Panc1 (cell line): ENCODE results near the gene NCK2. TPM values are rescaled to one million over a fixed set of nuclear protein-coding genes. Genes with fewer than 3 reads are reported as not detected.

ENCODE experiments used
- ATAC-seq: fragments of 200-7000 bp; cut with Tn5 transposase; 2 replicates; pipeline ENCODE4 v1.9.1; 2020; ENCODE audit warnings: mild to moderate bottlenecking, moderate library complexity
- BruUV-seq: library from RNA; stranded (reverse); fragments of 400-500 nt; replicated peaks from 2 replicates; lab custom pipeline; 2021; lab: Mats Ljungman, UMichigan
- CTCF ChIA-PET: fragments of 300-600 bp; sonication (Branson Sonifier 250); formaldehyde crosslinking; loops from one replicate; lab custom pipeline; 2022; ENCODE audit warnings: antibody characterized with exemption; lab: Charles Lee
- POLR2A ChIA-PET: fragments of 300-600 bp; sonication (Branson Sonifier 250); formaldehyde crosslinking; loops from one replicate; lab custom pipeline; 2022; ENCODE audit warnings: antibody characterized with exemption; lab: Charles Lee
- DNase-seq: peaks from one replicate; pipeline ENCODE4 v3.0.0-alpha.2; 2010; ENCODE audit warnings: low read depth, low spot score
- H3K27ac ChIP-seq: 2 replicates; pipeline ENCODE4 v1.5.1; 2011; ENCODE audit warnings: mild to moderate bottlenecking, low read length, inconsistent platforms
- H3K27me3 ChIP-seq: fragments of 200-500 bp; sonication (Bioruptor generic); 2 replicates; pipeline ENCODE4 v1.6.0; 2014; ENCODE audit warnings: low read length, inconsistent platforms; ENCODE audit not compliant: control insufficient read depth, insufficient read depth
- H3K36me3 ChIP-seq: fragments of 200-500 bp; sonication (Bioruptor generic); 2 replicates; pipeline ENCODE4 v1.5.1; 2014; ENCODE audit warnings: inconsistent platforms, mild to moderate bottlenecking, low read length, moderate library complexity; ENCODE audit not compliant: control insufficient read depth, insufficient read depth
- H3K4me1 ChIP-seq: 2 replicates; pipeline ENCODE4 v1.5.1; 2011; ENCODE audit warnings: inconsistent platforms, mild to moderate bottlenecking, low read length, moderate library complexity; ENCODE audit not compliant: control insufficient read depth, insufficient read depth
- H3K4me3 ChIP-seq, 2 experiments: 2 replicates each; pipeline ENCODE4 v1.5.1; 2011 to 2012; ENCODE audit warnings: low read depth in 2 of 2, low read length in 2 of 2, mild to moderate bottlenecking in 2 of 2, inconsistent platforms in 1 of 2, moderate library complexity in 1 of 2
- H3K9me3 ChIP-seq: fragments of 200-500 bp; sonication (Bioruptor generic); 2 replicates; pipeline ENCODE4 v1.5.1; 2014; ENCODE audit warnings: low read depth, mild to moderate bottlenecking, inconsistent platforms, low read length, moderate library complexity; ENCODE audit not compliant: control insufficient read depth, insufficient read depth
- CTCF ChIP-seq: fragments of 450-650 bp; IDR thresholded peaks from 2 replicates; pipeline ENCODE4 v1.5.1; 2017; ENCODE audit warnings: mild to moderate bottlenecking
- POLR2AphosphoS5 ChIP-seq: IDR thresholded peaks from 2 replicates; pipeline ENCODE4 v1.6.1; 2012; ENCODE audit warnings: mild to moderate bottlenecking, low read depth, low read length, moderate library complexity
- REST ChIP-seq, 2 experiments: IDR thresholded peaks; 2 replicates each; pipeline ENCODE4 v1.6.1; 2011 to 2012; ENCODE audit warnings: low read depth in 2 of 2, control low read depth in 1 of 2, low read length in 1 of 2, mild to moderate bottlenecking in 1 of 2, moderate library complexity in 1 of 2; ENCODE audit not compliant: insufficient read depth in 1 of 2
- SIN3A ChIP-seq: IDR thresholded peaks from 2 replicates; pipeline ENCODE4 v1.6.1; 2012; ENCODE audit warnings: low read depth, mild to moderate bottlenecking, low read length, moderate library complexity, borderline replicate concordance; ENCODE audit not compliant: insufficient read depth
- TCF7L2 ChIP-seq: IDR thresholded peaks from 2 replicates; pipeline ENCODE4 v1.6.1; 2011; ENCODE audit warnings: mild to moderate bottlenecking, low read depth, low read length, inconsistent platforms
- in situ Hi-C: cut with HindIII; loops from 2 replicates; pipeline ENCODE4 v1.10.0; 2016; ENCODE audit warnings: low sequenced_read_pairs, low pct_unique_long_range_greater_than_20kb
- intact Hi-C: fragments of 100-400 bp; cut with micrococcal nuclease; formaldehyde crosslinking; loops from one replicate; pipeline ENCODE4 v1.10.0; 2022; ENCODE audit not compliant: unreplicated experiment
- total RNA-seq: library from RNA; stranded (reverse); gene quantifications from one replicate; pipeline ENCODE4 v1.2.1, GENCODE V29; 2021; ENCODE audit not compliant: unreplicated experiment

NCK2 gene
- total RNA-seq, 1 experiment from 2014 or later: 60.7 TPM

- no TSS peak for BruUV-seq
- intact Hi-C loops: no loop called here
- CTCF ChIA-PET: no interaction called here
Measured at GRCh38 chr2:105752691-105753358, 8.1 kb downstream of the NCK2 start.

GRCh38 chr2:105753380-105753779, 8.7 kb downstream of the NCK2 start:
- Histone ChIP-seq H3K9me3 (no peaks in the 10 kb centered on the region), H3K27ac (no peak overlapping the region), H3K4me3 (no peak overlapping the region), H3K4me1 (no peaks in the 10 kb centered on the region), H3K36me3 (no peaks in the 10 kb centered on the region), H3K27me3 (no peaks in the 10 kb centered on the region)
- ChIA-PET POLR2A (no interaction called here), CTCF (no interaction called here)
- in situ Hi-C loops (no loop called here), intact Hi-C loops (no loop called here)
- DNase-seq (no peak), ATAC-seq (no peak)
- TF ChIP-seq REST (IDR thresholded peaks at IDR 0.05; ENCODE audit: insufficient read depth in 1 of 2, low read depth in 2 of 2, low read length in 1 of 2): no peak
- no TSS peak for BruUV-seq

More at GRCh38 chr2:105752691-105753358, 8.1 kb downstream of the NCK2 start:
- no peak for DNase-seq
- no peaks in the 10 kb centered on the region for H3K9me3 ChIP-seq
- H3K4me3 ChIP-seq: no peak overlapping the region
- TF ChIP-seq SIN3A (no peak), CTCF (no peak), TCF7L2 (no peak), POLR2AphosphoS5 (no peak), REST (IDR thresholded peaks at IDR 0.05; ENCODE audit: insufficient read depth in 1 of 2, low read depth in 2 of 2, low read length in 1 of 2) (no peak)
- H3K27me3 ChIP-seq: no peaks in the 10 kb centered on the region
- no peak for ATAC-seq
- peaks cover under 1% of the 10 kb centered on the region; the same call in 1 of the 2 replicates for H3K4me1 ChIP-seq
- no peak overlapping the region for H3K27ac ChIP-seq
- H3K36me3 ChIP-seq: no peaks in the 10 kb centered on the region
- in situ Hi-C loops: no loop called here
- POLR2A ChIA-PET: no interaction called here
